Suprapubic skin (tissue), 4 donors: Measurements from ENCODE around the gene CDH22.

Experiments used
- CTCF ChIP-seq, 2 donors: fragments of 200-600 bp in 1 of 2; fragments of 450-650 bp in 1 of 2; sonication (generic) in 1 of 2; IDR thresholded peaks; one replicate each; pipeline ENCODE4 v1.5.1; 2016 to 2019; ENCODE audit warnings: antibody characterized with exemption in 2 of 2, mild to moderate bottlenecking in 1 of 2, moderate library complexity in 1 of 2
- POLR2A ChIP-seq, 2 donors: fragments of 450-650 bp; IDR thresholded peaks; one replicate each; pipeline ENCODE4 v1.6.1; 2017; ENCODE audit warnings: antibody characterized with exemption in 2 of 2, mild to moderate bottlenecking in 2 of 2, moderate library complexity in 2 of 2
- POLR2AphosphoS5 ChIP-seq, 3 donors: sonication (generic); formaldehyde crosslinking; IDR thresholded peaks; one replicate each; pipeline ENCODE4 v1.6.1; 2017; ENCODE audit warnings: antibody characterized with exemption in 3 of 3

GRCh38 chr20:46178891-46179290 is 129.4 kb downstream of the CDH22 start:
- no peak for TF ChIP-seq CTCF (IDR thresholded peaks at IDR 0.05)
- TF ChIP-seq POLR2A (IDR thresholded peaks at IDR 0.05): no peak
- no peak for TF ChIP-seq POLR2AphosphoS5 (IDR thresholded peaks at IDR 0.05)
